COR-L47 (cell line): ENCODE results near the gene UBAC2.
"Not testable (repeated sequence)": the region's sequence is repeated elsewhere in the genome, so short reads cannot be mapped to it uniquely, and the experiment has no call there.

Source experiments
- DNase-seq: peaks from one replicate; lab custom pipeline; 2025; lab: John Stamatoyannopoulos, UW

UBAC2 gene

GRCh38 chr13:99185606-99186005, 15.0 kb upstream of the UBAC2 start:
- DNase-seq: no peak

GRCh38 chr13:99190147-99190985, 10.3 kb upstream of the UBAC2 start:
- no peak for DNase-seq

- DNase-seq: no peak
These were observed 9.2 kb upstream of the UBAC2 start for GRCh38 chr13:99191336-99191899.

- no peak for DNase-seq
These were observed 8.7 kb upstream of the UBAC2 start for GRCh38 chr13:99191900-99192399.

GRCh38 chr13:99192480-99192879, 8.2 kb upstream of the UBAC2 start:
- no peak for DNase-seq

GRCh38 chr13:99193152-99193551, 7.5 kb upstream of the UBAC2 start:
- DNase-seq: no peak

- DNase-seq: no peak
These were observed 4.1 kb upstream of the UBAC2 start for GRCh38 chr13:99196466-99197116.

- DNase-seq: no peak
These were observed 3.5 kb upstream of the UBAC2 start for GRCh38 chr13:99197117-99197651.

GRCh38 chr13:99199541-99200431, 868 bp upstream of the UBAC2 start:
- DNase-seq: no peak

GRCh38 chr13:99203601-99204579, 3.2 kb downstream of the UBAC2 start:
- no peak for DNase-seq

GRCh38 chr13:99205621-99206220, 5.1 kb downstream of the UBAC2 start:
- no peak for DNase-seq

GRCh38 chr13:99206226-99206625, 5.6 kb downstream of the UBAC2 start:
- no peak for DNase-seq

- DNase-seq: no peak
These were observed 6.2 kb downstream of the UBAC2 start for GRCh38 chr13:99206873-99207272.

- DNase-seq: no peak
These were observed 6.9 kb downstream of the UBAC2 start for GRCh38 chr13:99207511-99207910.

- DNase-seq: no peak
These were observed 7.5 kb downstream of the UBAC2 start for GRCh38 chr13:99208185-99208584.

- no peak for DNase-seq
These were observed 8.3 kb downstream of the UBAC2 start for GRCh38 chr13:99208845-99209527.

GRCh38 chr13:99210627-99211026, 10.0 kb downstream of the UBAC2 start:
- DNase-seq: not testable (repeated sequence)

- no peak for DNase-seq
These were observed 10.9 kb downstream of the UBAC2 start for GRCh38 chr13:99211421-99212035.

- no peak for DNase-seq
These were observed 13.6 kb downstream of the UBAC2 start for GRCh38 chr13:99214232-99214631.
